ENCODE data around the gene CACNA2D3. TPM values are rescaled to one million over a fixed set of nuclear protein-coding genes. Genes with fewer than 3 reads are reported as not detected.

CACNA2D3 gene
- polyA plus RNA-seq, 2 of the 4 experiments (the other 2 are of a cell fraction) = 0.04 to 0.05 TPM

- Histone ChIP-seq H3K4me1 (no peaks in the 10 kb centered on the region), H3K4me3 (no peak overlapping the region), H3K9me3 (no peaks in the 10 kb centered on the region), H3K27ac (no peak overlapping the region), H3K4me2 (no peak overlapping the region)
- TF ChIP-seq TP53 (CRISPR knock-in tag; IDR thresholded peaks at IDR 0.05) (no peak), CBX2 (IDR thresholded peaks at IDR 0.05; ENCODE audit: borderline replicate concordance, low read depth) (no peak), NPAS2 (CRISPR knock-in tag; IDR thresholded peaks at IDR 0.05; ENCODE audit: borderline replicate concordance) (no peak), HOXB13 (CRISPR knock-in tag; IDR thresholded peaks at IDR 0.05; ENCODE audit: low read depth) (no peak), PHF8 (IDR thresholded peaks at IDR 0.05; ENCODE audit: borderline replicate concordance, low read depth) (no peak), USF2 (IDR thresholded peaks at IDR 0.05) (no peak), ZNF302 (CRISPR knock-in tag; IDR thresholded peaks at IDR 0.05) (no peak), RFX5 (IDR thresholded peaks at IDR 0.05) (no peak), CTCF (IDR thresholded peaks at IDR 0.05) (no peak), KDM5A (IDR thresholded peaks at IDR 0.05) (no peak), KDM1A (IDR thresholded peaks at IDR 0.05; ENCODE audit: low read depth) (no peak), RARB (CRISPR knock-in tag; IDR thresholded peaks at IDR 0.05) (no peak), REST (IDR thresholded peaks at IDR 0.05) (no peak), POLR2AphosphoS2 (conservative IDR thresholded peaks at IDR 0.05; ENCODE audit: low read length) (no peak), MAZ (IDR thresholded peaks at IDR 0.05; ENCODE audit: borderline replicate concordance, low read depth, low read length) (no peak), HES2 (IDR thresholded peaks at IDR 0.05) (no peak), HMGXB4 (CRISPR knock-in tag; IDR thresholded peaks at IDR 0.05; ENCODE audit: borderline replicate concordance) (no peak), RNF2 (IDR thresholded peaks at IDR 0.05; ENCODE audit: borderline replicate concordance, low read depth) (no peak), BHLHE40 (IDR thresholded peaks at IDR 0.05; ENCODE audit: low read depth, low read length) (no peak), NR3C1 (IDR thresholded peaks at IDR 0.05) (no peak)
- FAIRE-seq (no peak), ATAC-seq (no peak), DNase-seq (ENCODE audit: low read depth in 1 of 2, low spot score in 1 of 2) (no peak)
- 7% methylated on average over 5 of the region's 5 CpGs for WGBS (ENCODE audit: missing lambda C conversion rate)
- ChIA-PET CTCF (interaction anchor here (0.7 kb wide), 1 partner anchor 12 kb away, joined by 4 read pairs; no protein-coding TSS in a partner anchor), POLR2A (no interaction called here)
Measured at GRCh38 chr3:54530091-54530490, 407.7 kb downstream of the CACNA2D3 start.

Measured in A549 (cell line).